Gastroesophageal sphincter (tissue), 2 donors: ENCODE measurements around the gene NBAS.

Experiments
- POLR2A ChIP-seq, 2 donors: fragments of 450-650 bp; IDR thresholded peaks; one replicate each; pipeline ENCODE4 v1.6.1; 2017; ENCODE audit warnings: antibody characterized with exemption in 2 of 2, mild to moderate bottlenecking in 2 of 2, moderate library complexity in 1 of 2
- POLR2AphosphoS5 ChIP-seq: sonication (generic); formaldehyde crosslinking; IDR thresholded peaks from one replicate; pipeline ENCODE4 v1.6.1; 2017; ENCODE audit warnings: antibody characterized with exemption

DNA sequence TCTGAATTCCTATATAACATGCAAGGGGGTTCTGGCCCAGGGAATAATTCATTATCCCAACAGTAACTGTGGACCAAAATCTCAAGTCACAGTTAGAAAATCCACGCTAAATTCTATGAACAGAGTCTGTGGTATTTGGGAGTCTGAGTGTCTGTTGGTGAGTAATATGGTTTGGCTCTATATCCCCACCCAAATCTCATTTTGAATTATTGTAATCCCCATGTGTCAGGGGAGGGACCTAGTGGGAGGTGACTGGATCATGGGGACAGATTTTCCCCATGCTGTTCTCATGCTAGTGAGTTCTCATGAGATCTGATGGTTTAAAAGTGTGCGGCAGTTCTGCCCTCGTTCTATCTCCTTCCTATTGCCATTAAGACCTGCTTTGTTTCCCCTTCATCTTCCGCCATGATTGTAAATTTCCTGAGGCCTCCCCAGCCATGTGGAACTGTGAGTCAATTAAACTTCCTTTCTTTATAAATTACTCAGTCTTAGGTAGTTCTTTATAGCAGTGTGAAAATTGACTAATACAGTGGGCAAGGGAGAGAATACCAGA lies 68.3 kb downstream of the NBAS start:
- TF ChIP-seq POLR2AphosphoS5 (no peak), POLR2A (IDR thresholded peaks at IDR 0.05) (no peak)
